ENCODE data around the gene MTREX. TPM values are rescaled to one million over a fixed set of nuclear protein-coding genes. Genes with fewer than 3 reads are reported as not detected.

MTREX gene
- total RNA-seq, 1 donor from 2014 or later, result 45.3 TPM

DNA sequence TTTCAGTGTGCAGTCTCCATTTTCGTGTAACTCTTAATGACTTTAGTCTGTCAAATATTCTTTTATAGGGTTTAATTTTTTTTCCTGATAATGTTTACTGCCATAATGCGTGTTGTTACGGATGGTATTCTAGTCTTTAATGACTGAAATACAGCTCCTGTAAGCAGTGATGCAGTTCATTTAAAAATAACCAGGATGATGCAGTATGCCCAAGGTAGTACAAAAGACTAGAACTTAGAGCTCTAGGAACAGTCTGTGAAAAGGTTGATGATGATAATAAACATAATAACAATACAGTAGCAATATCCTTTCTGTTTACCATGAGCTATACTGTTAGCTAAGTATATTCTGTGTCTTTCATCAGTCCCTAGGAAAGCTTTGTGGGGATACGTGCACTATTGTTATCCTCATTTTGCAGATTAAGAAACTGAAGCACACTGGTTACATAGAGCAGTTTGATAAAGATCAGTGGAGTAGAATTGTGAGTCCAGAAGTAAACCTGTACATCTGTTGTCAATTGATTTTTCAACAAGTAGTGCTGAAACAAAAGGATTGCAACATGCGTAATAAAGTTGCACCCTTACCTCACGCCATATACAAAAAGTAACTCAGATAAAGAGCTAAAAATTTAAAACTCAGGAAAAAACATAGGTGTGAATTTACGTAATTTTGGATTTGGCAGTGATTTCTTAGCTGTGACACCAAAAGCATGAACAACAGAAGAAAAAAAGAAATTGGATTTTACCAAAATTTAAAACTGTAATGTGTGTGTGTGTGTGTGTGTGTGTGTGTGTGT is 64.5 kb downstream of the MTREX start:
- no peak for DNase-seq (ENCODE audit: low spot score)
- H3K9me3 Mint-ChIP-seq (ENCODE audit: low read depth), result peaks cover 9% of the 10 kb centered on the region
- peaks cover 23% of the 10 kb centered on the region for H3K36me3 Mint-ChIP-seq (ENCODE audit: low read depth)
- no peak overlapping the region for H3K27ac Mint-ChIP-seq (ENCODE audit: unreplicated experiment)
- H3K4me1 Mint-ChIP-seq (ENCODE audit: low read depth), result peaks cover 15% of the 10 kb centered on the region
- H3K4me3 Mint-ChIP-seq (ENCODE audit: unreplicated experiment), result no peak overlapping the region
- TF ChIP-seq, protein P1, sequence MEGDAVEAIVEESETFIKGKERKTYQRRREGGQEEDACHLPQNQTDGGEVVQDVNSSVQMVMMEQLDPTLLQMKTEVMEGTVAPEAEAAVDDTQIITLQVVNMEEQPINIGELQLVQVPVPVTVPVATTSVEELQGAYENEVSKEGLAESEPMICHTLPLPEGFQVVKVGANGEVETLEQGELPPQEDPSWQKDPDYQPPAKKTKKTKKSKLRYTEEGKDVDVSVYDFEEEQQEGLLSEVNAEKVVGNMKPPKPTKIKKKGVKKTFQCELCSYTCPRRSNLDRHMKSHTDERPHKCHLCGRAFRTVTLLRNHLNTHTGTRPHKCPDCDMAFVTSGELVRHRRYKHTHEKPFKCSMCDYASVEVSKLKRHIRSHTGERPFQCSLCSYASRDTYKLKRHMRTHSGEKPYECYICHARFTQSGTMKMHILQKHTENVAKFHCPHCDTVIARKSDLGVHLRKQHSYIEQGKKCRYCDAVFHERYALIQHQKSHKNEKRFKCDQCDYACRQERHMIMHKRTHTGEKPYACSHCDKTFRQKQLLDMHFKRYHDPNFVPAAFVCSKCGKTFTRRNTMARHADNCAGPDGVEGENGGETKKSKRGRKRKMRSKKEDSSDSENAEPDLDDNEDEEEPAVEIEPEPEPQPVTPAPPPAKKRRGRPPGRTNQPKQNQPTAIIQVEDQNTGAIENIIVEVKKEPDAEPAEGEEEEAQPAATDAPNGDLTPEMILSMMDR (IDR thresholded peaks at IDR 0.05), result no peak
- H3K27me3 Mint-ChIP-seq (ENCODE audit: low read depth), result no peaks in the 10 kb centered on the region

- H3K36me3 Mint-ChIP-seq (ENCODE audit: low read depth), result peaks cover 19% of the 10 kb centered on the region
Measured at GRCh38 chr5:55377810-55378209, 70.0 kb downstream of the MTREX start.

GRCh38 chr5:55383254-55383653 is 75.5 kb downstream of the MTREX start:
- peaks cover 10% of the 10 kb centered on the region for H3K4me1 Mint-ChIP-seq (ENCODE audit: low read depth)
- peaks cover 26% of the 10 kb centered on the region for H3K36me3 Mint-ChIP-seq (ENCODE audit: low read depth)
- no peaks in the 10 kb centered on the region for H3K27me3 Mint-ChIP-seq (ENCODE audit: low read depth)
- TF ChIP-seq, protein P1 (IDR thresholded peaks at IDR 0.05), result no peak
- no peak overlapping the region for H3K4me3 Mint-ChIP-seq (ENCODE audit: unreplicated experiment)
- peaks cover 8% of the 10 kb centered on the region for H3K9me3 Mint-ChIP-seq (ENCODE audit: low read depth)
- no peak overlapping the region for H3K27ac Mint-ChIP-seq (ENCODE audit: unreplicated experiment)
- DNase-seq (ENCODE audit: low spot score), result no peak

More at GRCh38 chr5:55377810-55378209, 70.0 kb downstream of the MTREX start:
- TF ChIP-seq, protein P1 (IDR thresholded peaks at IDR 0.05), result no peak
- Mint-ChIP-seq H3K4me1 (ENCODE audit: low read depth) (peaks cover 10% of the 10 kb centered on the region), H3K4me3 (ENCODE audit: unreplicated experiment) (no peak overlapping the region), H3K9me3 (ENCODE audit: low read depth) (peaks cover 5% of the 10 kb centered on the region), H3K27ac (ENCODE audit: unreplicated experiment) (no peak overlapping the region), H3K27me3 (ENCODE audit: low read depth) (no peaks in the 10 kb centered on the region)
- no peak for DNase-seq (ENCODE audit: low spot score)

GRCh38 chr5:55384072-55384471 is 76.3 kb downstream of the MTREX start:
- peaks cover 25% of the 10 kb centered on the region for H3K36me3 Mint-ChIP-seq (ENCODE audit: low read depth)
- peaks cover 8% of the 10 kb centered on the region for H3K9me3 Mint-ChIP-seq (ENCODE audit: low read depth)
- H3K4me3 Mint-ChIP-seq (ENCODE audit: unreplicated experiment), result no peak overlapping the region
- no peak overlapping the region for H3K27ac Mint-ChIP-seq (ENCODE audit: unreplicated experiment)
- H3K27me3 Mint-ChIP-seq (ENCODE audit: low read depth), result no peaks in the 10 kb centered on the region
- peaks cover 10% of the 10 kb centered on the region for H3K4me1 Mint-ChIP-seq (ENCODE audit: low read depth)
- TF ChIP-seq, protein P1 (IDR thresholded peaks at IDR 0.05), result no peak
- no peak for DNase-seq (ENCODE audit: low spot score)

- H3K9me3 Mint-ChIP-seq (ENCODE audit: low read depth), result peaks cover 8% of the 10 kb centered on the region
- H3K36me3 Mint-ChIP-seq (ENCODE audit: low read depth), result peaks cover 22% of the 10 kb centered on the region
- H3K27ac Mint-ChIP-seq (ENCODE audit: unreplicated experiment), result no peak overlapping the region
- no peak for DNase-seq (ENCODE audit: low spot score)
- H3K27me3 Mint-ChIP-seq (ENCODE audit: low read depth), result no peaks in the 10 kb centered on the region
- peaks cover 4% of the 10 kb centered on the region for H3K4me1 Mint-ChIP-seq (ENCODE audit: low read depth)
- H3K4me3 Mint-ChIP-seq (ENCODE audit: unreplicated experiment), result no peak overlapping the region
- TF ChIP-seq, protein P1 (IDR thresholded peaks at IDR 0.05), result no peak
Measured at GRCh38 chr5:55385227-55385626, 77.4 kb downstream of the MTREX start.

Measured in chondrocyte (in vitro differentiated cells).